ENCODE results near the gene GNAS-AS1. TPM values are rescaled to one million over a fixed set of nuclear protein-coding genes. Genes with fewer than 3 reads are reported as not detected.
A peak's percentile ranks its signal among the peaks of the same experiment; 100 is the strongest.
"Not testable (repeated sequence)": the region's sequence is repeated elsewhere in the genome, so short reads cannot be mapped to it uniquely, and the experiment has no call there.

The GNAS-AS1 gene
- total RNA-seq, 1 donor from 2014 or later: 4.9 TPM

- Mint-ChIP-seq H3K4me3 (ENCODE audit: unreplicated experiment) (no peak overlapping the region), H3K36me3 (ENCODE audit: low read depth, unreplicated experiment) (peaks cover 2% of the 10 kb centered on the region), H3K9me3 (ENCODE audit: unreplicated experiment) (no peaks in the 10 kb centered on the region), H3K27me3 (ENCODE audit: unreplicated experiment) (peaks cover 11% of the 10 kb centered on the region), H3K4me1 (ENCODE audit: unreplicated experiment) (peaks cover 12% of the 10 kb centered on the region), H3K27ac (ENCODE audit: unreplicated experiment) (no peak overlapping the region)
- no peak for TF ChIP-seq CTCF (IDR thresholded peaks at IDR 0.05; ENCODE audit: unreplicated experiment)
- no peak for DNase-seq (ENCODE audit: low spot score)
Observed at GRCh38 chr20:58835231-58835630, 15.5 kb downstream of the GNAS-AS1 start.

- H3K4me1 Mint-ChIP-seq (ENCODE audit: unreplicated experiment): peaks cover 12% of the 10 kb centered on the region
- H3K27ac Mint-ChIP-seq (ENCODE audit: unreplicated experiment): no peak overlapping the region
- no peak for TF ChIP-seq CTCF (IDR thresholded peaks at IDR 0.05; ENCODE audit: unreplicated experiment)
- no peak for DNase-seq (ENCODE audit: low spot score)
- no peaks in the 10 kb centered on the region for H3K9me3 Mint-ChIP-seq (ENCODE audit: unreplicated experiment)
- peaks cover 3% of the 10 kb centered on the region for H3K36me3 Mint-ChIP-seq (ENCODE audit: low read depth, unreplicated experiment)
- no peak overlapping the region for H3K4me3 Mint-ChIP-seq (ENCODE audit: unreplicated experiment)
- H3K27me3 Mint-ChIP-seq (ENCODE audit: unreplicated experiment): peaks cover 12% of the 10 kb centered on the region
Observed at GRCh38 chr20:58833921-58834320, 16.8 kb downstream of the GNAS-AS1 start.

GRCh38 chr20:58832457-58832856 is 18.2 kb downstream of the GNAS-AS1 start:
- Mint-ChIP-seq H3K27me3 (ENCODE audit: unreplicated experiment) (peaks cover 12% of the 10 kb centered on the region), H3K36me3 (ENCODE audit: low read depth, unreplicated experiment) (peaks cover 4% of the 10 kb centered on the region), H3K27ac (ENCODE audit: unreplicated experiment) (no peak overlapping the region), H3K4me3 (ENCODE audit: unreplicated experiment) (no peak overlapping the region), H3K9me3 (ENCODE audit: unreplicated experiment) (no peaks in the 10 kb centered on the region), H3K4me1 (ENCODE audit: unreplicated experiment) (peaks cover 12% of the 10 kb centered on the region)
- no peak for DNase-seq (ENCODE audit: low spot score)
- no peak for TF ChIP-seq CTCF (IDR thresholded peaks at IDR 0.05; ENCODE audit: unreplicated experiment)

GRCh38 chr20:58829531-58829941 is 21.2 kb downstream of the GNAS-AS1 start:
- H3K27ac Mint-ChIP-seq (ENCODE audit: unreplicated experiment): no peak overlapping the region
- DNase-seq (ENCODE audit: low spot score): no peak
- peaks cover 4% of the 10 kb centered on the region for H3K36me3 Mint-ChIP-seq (ENCODE audit: low read depth, unreplicated experiment)

GRCh38 chr20:58828804-58829203 is 21.9 kb downstream of the GNAS-AS1 start:
- Mint-ChIP-seq H3K27me3 (ENCODE audit: unreplicated experiment) (peaks cover 11% of the 10 kb centered on the region), H3K27ac (ENCODE audit: unreplicated experiment) (peak overlapping the region; percentile 64), H3K4me3 (ENCODE audit: unreplicated experiment) (peak overlapping the region; percentile 19), H3K4me1 (ENCODE audit: unreplicated experiment) (peaks cover 12% of the 10 kb centered on the region)
- H3K9me3 Mint-ChIP-seq (ENCODE audit: unreplicated experiment); H3K36me3 Mint-ChIP-seq (ENCODE audit: low read depth, unreplicated experiment); DNase-seq (ENCODE audit: low spot score): not testable (repeated sequence)

More at GRCh38 chr20:58829531-58829941, 21.2 kb downstream of the GNAS-AS1 start:
- peaks cover 12% of the 10 kb centered on the region for H3K4me1 Mint-ChIP-seq (ENCODE audit: unreplicated experiment)
- no peak overlapping the region for H3K4me3 Mint-ChIP-seq (ENCODE audit: unreplicated experiment)
- peaks cover 11% of the 10 kb centered on the region for H3K27me3 Mint-ChIP-seq (ENCODE audit: unreplicated experiment)
- no peak for TF ChIP-seq CTCF (IDR thresholded peaks at IDR 0.05; ENCODE audit: unreplicated experiment)
- H3K9me3 Mint-ChIP-seq (ENCODE audit: unreplicated experiment): no peaks in the 10 kb centered on the region
